AG04449 (cell line): Measurements from ENCODE around the gene GLT8D1.
"Not testable (repeated sequence)": the region's sequence is repeated elsewhere in the genome, so short reads cannot be mapped to it uniquely, and the experiment has no call there.

Experiments used
- CTCF ChIA-PET: fragments of 350-600 bp; formaldehyde crosslinking; extraction: SDS; loops from one replicate; lab custom pipeline; 2021; ENCODE audit warnings: antibody characterized with exemption; lab: Yijun Ruan, JAX
- POLR2A ChIA-PET: fragments of 400-600, 350-600 bp; formaldehyde crosslinking; extraction: SDS; loops from one replicate; lab custom pipeline; 2020; ENCODE audit warnings: antibody characterized with exemption, inconsistent platforms; lab: Yijun Ruan, JAX
- DNase-seq: peaks from one replicate; pipeline ENCODE4 v3.0.0-alpha.2; 2010; ENCODE audit warnings: low read depth, low spot score
- H3K4me3 ChIP-seq: 2 replicates; pipeline ENCODE4 v1.5.1; 2011; ENCODE audit warnings: low read depth, mild to moderate bottlenecking, control low read depth, low read length
- TF ChIP-seq, protein P1 (sequence below): IDR thresholded peaks from one replicate; pipeline ENCODE4 v1.5.1; 2011; ENCODE audit warnings: mild to moderate bottlenecking, moderate library complexity, low read length, control low read depth, inconsistent platforms; ENCODE audit not compliant: insufficient read depth; ENCODE audit errors: missing control alignments

Gene GLT8D1

DNA sequence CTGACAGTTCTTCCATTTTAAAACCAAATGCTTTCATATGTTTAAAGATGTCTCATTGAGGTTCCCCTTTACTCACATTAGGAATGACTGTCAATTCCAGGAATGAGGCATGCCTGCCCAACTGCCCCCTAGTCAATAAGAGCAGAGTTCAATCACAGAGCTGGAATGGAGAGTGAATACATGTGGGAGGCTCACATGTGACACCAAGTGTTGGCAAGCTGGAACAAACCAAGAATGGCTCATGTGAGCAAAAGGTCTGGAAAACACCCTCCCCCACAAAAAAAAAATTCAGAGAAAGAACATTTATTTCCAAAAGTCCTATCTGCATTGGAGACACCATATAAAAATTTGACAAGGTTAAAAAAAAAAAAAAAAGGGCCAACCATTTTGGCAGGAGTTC, 23.6 kb downstream of the GLT8D1 start:
- CTCF ChIA-PET = interaction anchor here (0.7 to 1.8 kb wide), 5 partner anchors 30 to 270 kb away, joined by 3 to 11 read pairs (median 3); no protein-coding TSS in a partner anchor
- TF ChIP-seq, protein P1, sequence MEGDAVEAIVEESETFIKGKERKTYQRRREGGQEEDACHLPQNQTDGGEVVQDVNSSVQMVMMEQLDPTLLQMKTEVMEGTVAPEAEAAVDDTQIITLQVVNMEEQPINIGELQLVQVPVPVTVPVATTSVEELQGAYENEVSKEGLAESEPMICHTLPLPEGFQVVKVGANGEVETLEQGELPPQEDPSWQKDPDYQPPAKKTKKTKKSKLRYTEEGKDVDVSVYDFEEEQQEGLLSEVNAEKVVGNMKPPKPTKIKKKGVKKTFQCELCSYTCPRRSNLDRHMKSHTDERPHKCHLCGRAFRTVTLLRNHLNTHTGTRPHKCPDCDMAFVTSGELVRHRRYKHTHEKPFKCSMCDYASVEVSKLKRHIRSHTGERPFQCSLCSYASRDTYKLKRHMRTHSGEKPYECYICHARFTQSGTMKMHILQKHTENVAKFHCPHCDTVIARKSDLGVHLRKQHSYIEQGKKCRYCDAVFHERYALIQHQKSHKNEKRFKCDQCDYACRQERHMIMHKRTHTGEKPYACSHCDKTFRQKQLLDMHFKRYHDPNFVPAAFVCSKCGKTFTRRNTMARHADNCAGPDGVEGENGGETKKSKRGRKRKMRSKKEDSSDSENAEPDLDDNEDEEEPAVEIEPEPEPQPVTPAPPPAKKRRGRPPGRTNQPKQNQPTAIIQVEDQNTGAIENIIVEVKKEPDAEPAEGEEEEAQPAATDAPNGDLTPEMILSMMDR = peak; percentile 18
- H3K4me3 ChIP-seq = no peak overlapping the region
- DNase-seq = peak; percentile 37
- POLR2A ChIA-PET = no interaction called here

DNA sequence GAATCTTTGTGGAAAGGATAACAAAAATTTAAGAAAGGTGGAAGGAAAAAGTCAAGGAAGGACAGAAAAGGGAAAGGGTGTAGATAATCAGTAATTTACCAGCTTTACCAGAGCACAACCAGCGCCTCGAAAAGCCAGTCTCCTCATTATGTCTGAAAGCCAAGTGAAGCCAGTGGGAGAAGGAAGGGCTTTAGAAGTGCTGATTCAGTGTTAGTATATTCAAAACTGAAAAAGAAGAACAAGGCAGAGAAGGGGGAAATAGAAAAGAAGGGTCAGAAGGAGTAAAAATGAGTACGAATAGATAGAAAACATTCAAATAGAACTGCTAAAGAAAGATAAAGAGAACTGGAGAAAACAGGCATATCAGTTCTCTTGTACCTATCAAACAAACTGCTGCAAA, 24.0 kb downstream of the GLT8D1 start:
- CTCF ChIA-PET = interaction anchor here (1.1 to 1.8 kb wide), 4 partner anchors 10 to 253 kb away, joined by 3 to 11 read pairs (median 5); no protein-coding TSS in a partner anchor
- POLR2A ChIA-PET = interaction anchor here (0.7 kb wide), 1 partner anchor 10 kb away, joined by 3 read pairs; no protein-coding TSS in a partner anchor
- DNase-seq = no peak
- H3K4me3 ChIP-seq = no peak overlapping the region
- TF ChIP-seq, protein P1 = no peak

DNA sequence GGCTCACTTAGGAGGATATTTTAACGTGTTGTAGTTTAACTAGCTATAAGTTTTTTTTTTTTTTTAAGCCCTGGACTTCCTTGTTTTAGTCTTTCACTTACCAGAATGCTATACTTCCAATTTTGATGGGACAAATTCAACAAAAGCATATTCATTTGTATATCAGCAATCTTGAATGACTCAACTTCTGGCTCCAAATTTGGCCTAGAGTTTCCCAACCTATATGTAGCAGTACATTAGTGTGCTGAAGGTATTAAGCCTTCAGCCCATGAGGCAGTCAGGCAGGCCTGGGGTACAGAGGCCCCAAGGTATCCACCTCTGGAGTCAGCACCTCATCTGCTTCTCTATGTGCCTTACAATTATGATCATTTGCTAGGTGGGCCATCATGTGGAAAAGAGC, 25.8 kb downstream of the GLT8D1 start:
- no peak for DNase-seq
- CTCF ChIA-PET = interaction anchor here (1.3 kb wide), 1 partner anchor 252 kb away, joined by 4 read pairs; no protein-coding TSS in a partner anchor
- POLR2A ChIA-PET = no interaction called here
- no peak overlapping the region for H3K4me3 ChIP-seq
- TF ChIP-seq, protein P1 = no peak

DNA sequence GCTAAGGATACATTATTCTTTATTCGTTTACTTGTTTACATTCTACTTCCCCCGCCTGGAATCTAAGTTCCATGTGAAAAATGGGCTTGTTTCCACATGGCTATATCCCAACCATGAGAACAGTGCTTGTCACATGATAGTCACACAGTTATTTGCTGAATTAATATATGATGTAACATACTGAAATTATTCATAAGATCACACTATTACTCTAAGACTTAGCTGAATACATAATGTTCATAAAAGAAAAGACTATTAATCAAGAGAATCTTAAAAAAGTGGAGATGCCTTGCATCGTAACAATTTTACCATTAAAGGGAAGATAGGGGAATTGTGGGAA, 26.4 kb downstream of the GLT8D1 start:
- DNase-seq = no peak
- no peak overlapping the region for H3K4me3 ChIP-seq
- ChIA-PET CTCF (interaction anchor here (1.3 to 1.5 kb wide), 2 partner anchors 232 to 251 kb away, joined by 3 to 4 read pairs; no protein-coding TSS in a partner anchor), POLR2A (no interaction called here)
- TF ChIP-seq, protein P1 = no peak

DNA sequence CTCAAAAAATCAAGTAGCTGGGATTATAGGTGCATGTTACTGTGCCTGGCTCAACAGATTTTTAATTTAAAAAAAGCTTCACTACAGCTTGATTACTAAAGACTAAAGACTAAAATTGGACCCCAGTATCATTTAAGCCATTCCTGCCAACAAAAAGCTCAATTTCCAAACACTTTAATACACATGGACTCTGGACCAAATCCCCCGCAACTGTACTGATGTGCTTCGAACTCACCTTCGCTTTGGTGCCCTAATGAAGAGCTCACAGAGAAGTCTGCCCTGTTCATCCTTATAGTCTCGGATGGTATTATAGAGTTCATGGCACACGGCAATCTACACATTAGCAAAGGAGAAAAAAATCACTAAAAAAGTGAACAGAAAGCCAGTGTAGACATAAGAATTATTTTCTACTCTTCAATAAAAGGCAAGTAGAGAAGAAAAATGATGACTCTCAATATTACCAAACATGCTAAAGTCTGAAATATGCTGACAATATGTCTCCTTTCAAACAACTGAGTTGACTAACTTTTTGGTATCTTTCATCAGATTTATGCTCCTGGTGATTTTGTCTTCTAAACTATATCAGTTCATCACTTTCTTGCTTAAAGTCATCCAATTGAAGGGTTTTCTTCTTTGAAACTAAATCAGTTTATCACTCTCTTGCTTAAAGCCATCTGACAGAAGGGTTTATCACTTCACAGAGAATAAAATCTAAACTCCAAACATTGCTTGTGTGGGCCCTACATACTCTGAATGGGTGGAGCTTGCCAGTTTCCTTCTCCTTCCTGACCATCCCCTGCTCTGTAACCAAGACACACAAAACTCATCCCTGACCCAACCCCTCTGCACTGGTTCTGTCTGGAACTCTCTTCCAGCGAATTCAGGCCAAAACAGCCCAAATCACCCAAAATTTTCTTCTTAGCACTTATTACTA, 27.1 kb downstream of the GLT8D1 start:
- H3K4me3 ChIP-seq = no peak overlapping the region
- POLR2A ChIA-PET = no interaction called here
- CTCF ChIA-PET = interaction anchor here (0.9 to 1.5 kb wide), 3 partner anchors 231 to 251 kb away, joined by 3 to 4 read pairs (median 4); no protein-coding TSS in a partner anchor

DNA sequence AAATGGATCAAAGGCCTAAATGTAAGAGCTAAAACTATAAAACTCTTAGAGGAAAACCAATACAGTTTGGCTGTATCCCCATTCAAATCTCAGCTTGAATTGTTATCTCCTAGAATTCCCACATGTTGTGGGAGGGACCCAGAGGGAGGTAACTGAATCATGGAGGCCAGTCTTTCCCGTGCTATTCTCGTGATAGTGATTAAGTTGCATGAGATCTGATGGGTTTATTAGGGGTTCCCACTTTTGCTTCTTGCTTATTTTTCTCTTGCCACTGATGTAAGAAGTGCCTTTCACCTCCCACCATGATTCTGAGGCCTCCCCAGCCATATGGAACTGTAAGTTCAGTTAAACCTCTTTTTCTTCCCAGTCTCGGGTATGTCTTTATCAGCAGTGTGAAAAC, 29.4 kb downstream of the GLT8D1 start:
- CTCF ChIA-PET, DNase-seq, POLR2A ChIA-PET, H3K4me3 ChIP-seq: not testable (repeated sequence)

More for the DNA sequence above, 27.1 kb downstream of the GLT8D1 start:
- TF ChIP-seq, protein P1 = no peak
- DNase-seq = no peak
